ENCODE data around the gene C16orf92. TPM values are rescaled to one million over a fixed set of nuclear protein-coding genes. Genes with fewer than 3 reads are reported as not detected.

Gene C16orf92
- total RNA-seq, 1 donor from 2014 or later = not detected

DNA sequence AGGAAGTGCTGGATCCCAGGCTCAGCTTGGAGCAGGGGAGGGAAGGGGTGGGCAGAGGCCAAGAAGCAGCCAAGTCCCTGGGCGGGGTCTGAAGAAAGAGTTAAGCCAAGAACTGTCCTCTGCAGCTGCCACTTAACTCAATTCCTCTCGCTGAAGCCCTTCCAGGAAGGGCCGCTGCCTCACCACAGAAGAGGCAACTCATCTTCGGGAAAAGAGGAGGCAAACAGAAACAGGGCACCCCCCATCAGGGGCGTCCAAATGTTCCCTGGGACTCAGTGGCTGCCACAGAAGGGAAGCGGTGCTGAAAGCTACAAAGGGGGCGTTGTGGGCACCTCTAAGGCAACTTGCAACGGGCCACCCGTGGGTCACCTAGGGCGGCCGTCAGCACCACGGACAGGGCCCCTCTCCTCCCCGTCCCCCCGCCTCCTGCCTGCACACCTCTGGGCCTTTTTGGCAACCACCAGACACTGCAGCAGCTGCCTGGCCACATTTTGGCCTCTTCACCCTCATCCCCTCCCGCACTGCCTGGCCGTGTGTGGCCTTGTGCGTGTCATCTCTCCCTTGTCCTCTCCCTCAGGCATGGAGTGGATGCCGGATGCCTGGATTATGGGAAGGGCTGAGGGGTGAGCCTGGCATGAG, 5.6 kb downstream of the C16orf92 start:
- Mint-ChIP-seq H3K27ac (ENCODE audit: unreplicated experiment) (no peak overlapping the region), H3K27me3 (ENCODE audit: unreplicated experiment) (peaks cover 38% of the 10 kb centered on the region), H3K4me1 (ENCODE audit: unreplicated experiment) (peaks cover 8% of the 10 kb centered on the region), H3K9me3 (ENCODE audit: unreplicated experiment) (no peaks in the 10 kb centered on the region), H3K4me3 (ENCODE audit: unreplicated experiment) (no peak overlapping the region), H3K36me3 (ENCODE audit: unreplicated experiment) (no peaks in the 10 kb centered on the region)
- TF ChIP-seq, protein P1, sequence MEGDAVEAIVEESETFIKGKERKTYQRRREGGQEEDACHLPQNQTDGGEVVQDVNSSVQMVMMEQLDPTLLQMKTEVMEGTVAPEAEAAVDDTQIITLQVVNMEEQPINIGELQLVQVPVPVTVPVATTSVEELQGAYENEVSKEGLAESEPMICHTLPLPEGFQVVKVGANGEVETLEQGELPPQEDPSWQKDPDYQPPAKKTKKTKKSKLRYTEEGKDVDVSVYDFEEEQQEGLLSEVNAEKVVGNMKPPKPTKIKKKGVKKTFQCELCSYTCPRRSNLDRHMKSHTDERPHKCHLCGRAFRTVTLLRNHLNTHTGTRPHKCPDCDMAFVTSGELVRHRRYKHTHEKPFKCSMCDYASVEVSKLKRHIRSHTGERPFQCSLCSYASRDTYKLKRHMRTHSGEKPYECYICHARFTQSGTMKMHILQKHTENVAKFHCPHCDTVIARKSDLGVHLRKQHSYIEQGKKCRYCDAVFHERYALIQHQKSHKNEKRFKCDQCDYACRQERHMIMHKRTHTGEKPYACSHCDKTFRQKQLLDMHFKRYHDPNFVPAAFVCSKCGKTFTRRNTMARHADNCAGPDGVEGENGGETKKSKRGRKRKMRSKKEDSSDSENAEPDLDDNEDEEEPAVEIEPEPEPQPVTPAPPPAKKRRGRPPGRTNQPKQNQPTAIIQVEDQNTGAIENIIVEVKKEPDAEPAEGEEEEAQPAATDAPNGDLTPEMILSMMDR (IDR thresholded peaks at IDR 0.05) = no peak
- DNase-seq (ENCODE audit: extremely low spot score, unreplicated experiment) = no peak

GRCh38 chr16:30030011-30030685, 7.2 kb downstream of the C16orf92 start:
- TF ChIP-seq, protein P1 (IDR thresholded peaks at IDR 0.05) = no peak
- DNase-seq (ENCODE audit: extremely low spot score, unreplicated experiment) = no peak
- Mint-ChIP-seq H3K27me3 (ENCODE audit: unreplicated experiment) (peaks cover 37% of the 10 kb centered on the region), H3K36me3 (ENCODE audit: unreplicated experiment) (no peaks in the 10 kb centered on the region), H3K27ac (ENCODE audit: unreplicated experiment) (no peak overlapping the region), H3K4me3 (ENCODE audit: unreplicated experiment) (peak overlapping the region; percentile 48), H3K4me1 (ENCODE audit: unreplicated experiment) (peaks cover 8% of the 10 kb centered on the region), H3K9me3 (ENCODE audit: unreplicated experiment) (no peaks in the 10 kb centered on the region)

GRCh38 chr16:30030841-30031413, 7.9 kb downstream of the C16orf92 start, which contains the start of gene TLCD3B:
TSS of gene TLCD3B (minus strand) at chr16:30031271. CDS start at chr16:30030527, 744 bp downstream.
- no peaks in the 10 kb centered on the region for H3K36me3 Mint-ChIP-seq (ENCODE audit: unreplicated experiment)
- H3K9me3 Mint-ChIP-seq (ENCODE audit: unreplicated experiment) = no peaks in the 10 kb centered on the region
- no peak for DNase-seq (ENCODE audit: extremely low spot score, unreplicated experiment)
- H3K4me3 Mint-ChIP-seq (ENCODE audit: unreplicated experiment) = peak within 1 kb of the TSS; percentile 52
- peaks cover 8% of the 10 kb centered on the region for H3K4me1 Mint-ChIP-seq (ENCODE audit: unreplicated experiment)
- no peak within 1 kb of the TSS for H3K27ac Mint-ChIP-seq (ENCODE audit: unreplicated experiment)
- peaks cover 43% of the 10 kb centered on the region for H3K27me3 Mint-ChIP-seq (ENCODE audit: unreplicated experiment)
- TF ChIP-seq, protein P1 (IDR thresholded peaks at IDR 0.05) = no peak

GRCh38 chr16:30031477-30031918, 8.5 kb downstream of the C16orf92 start:
- TF ChIP-seq, protein P1 (IDR thresholded peaks at IDR 0.05) = no peak
- Mint-ChIP-seq H3K9me3 (ENCODE audit: unreplicated experiment) (no peaks in the 10 kb centered on the region), H3K4me1 (ENCODE audit: unreplicated experiment) (peaks cover 8% of the 10 kb centered on the region), H3K4me3 (ENCODE audit: unreplicated experiment) (peak overlapping the region; percentile 32), H3K27me3 (ENCODE audit: unreplicated experiment) (peaks cover 48% of the 10 kb centered on the region), H3K27ac (ENCODE audit: unreplicated experiment) (no peak overlapping the region), H3K36me3 (ENCODE audit: unreplicated experiment) (no peaks in the 10 kb centered on the region)
- DNase-seq (ENCODE audit: extremely low spot score, unreplicated experiment) = no peak

Data from osteocyte (in vitro differentiated cells).